HG03565 (cell line): ENCODE results near the gene ANTKMT.
"Not testable (repeated sequence)": the region's sequence is repeated elsewhere in the genome, so short reads cannot be mapped to it uniquely, and the experiment has no call there.

Experiments
- ATAC-seq: cut with Tn5 transposase; IDR thresholded peaks from one replicate; pipeline ENCODE4 v1.9.1; 2021; ENCODE audit warnings: mild to moderate bottlenecking, moderate library complexity; ENCODE audit not compliant: unreplicated experiment

The ANTKMT gene

DNA sequence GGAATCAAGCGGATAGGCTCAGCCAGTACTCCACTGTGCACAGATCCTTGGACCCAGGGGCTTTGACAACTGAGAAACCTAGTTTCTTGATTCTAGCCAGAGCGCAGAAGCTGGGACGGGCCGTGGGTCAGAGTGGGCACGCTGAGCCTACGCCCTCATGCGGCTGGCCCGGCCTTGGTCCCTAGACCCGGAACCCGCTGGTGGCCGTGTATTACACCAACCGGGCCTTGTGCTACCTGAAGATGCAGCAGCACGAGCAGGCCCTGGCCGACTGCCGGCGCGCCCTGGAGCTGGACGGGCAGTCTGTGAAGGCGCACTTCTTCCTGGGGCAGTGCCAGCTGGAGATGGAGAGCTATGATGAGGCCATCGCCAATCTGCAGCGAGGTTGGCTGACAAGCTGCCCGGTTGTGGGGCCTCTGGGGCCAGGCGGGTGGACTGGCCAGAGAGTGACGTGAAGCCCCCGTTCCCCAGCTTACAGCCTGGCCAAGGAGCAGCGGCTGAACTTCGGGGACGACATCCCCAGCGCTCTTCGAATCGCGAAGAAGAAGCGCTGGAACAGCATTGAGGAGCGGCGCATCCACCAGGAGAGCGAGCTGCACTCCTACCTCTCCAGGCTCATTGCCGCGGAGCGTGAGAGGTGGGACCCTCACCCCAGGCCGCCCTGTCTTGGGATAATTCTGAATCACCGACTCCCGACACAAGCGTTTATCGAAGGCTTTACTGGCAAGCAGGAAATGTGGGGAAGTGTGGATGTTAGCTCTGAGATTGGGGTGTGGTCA, 39.8 kb upstream of the ANTKMT start:
- no peak for ATAC-seq

DNA sequence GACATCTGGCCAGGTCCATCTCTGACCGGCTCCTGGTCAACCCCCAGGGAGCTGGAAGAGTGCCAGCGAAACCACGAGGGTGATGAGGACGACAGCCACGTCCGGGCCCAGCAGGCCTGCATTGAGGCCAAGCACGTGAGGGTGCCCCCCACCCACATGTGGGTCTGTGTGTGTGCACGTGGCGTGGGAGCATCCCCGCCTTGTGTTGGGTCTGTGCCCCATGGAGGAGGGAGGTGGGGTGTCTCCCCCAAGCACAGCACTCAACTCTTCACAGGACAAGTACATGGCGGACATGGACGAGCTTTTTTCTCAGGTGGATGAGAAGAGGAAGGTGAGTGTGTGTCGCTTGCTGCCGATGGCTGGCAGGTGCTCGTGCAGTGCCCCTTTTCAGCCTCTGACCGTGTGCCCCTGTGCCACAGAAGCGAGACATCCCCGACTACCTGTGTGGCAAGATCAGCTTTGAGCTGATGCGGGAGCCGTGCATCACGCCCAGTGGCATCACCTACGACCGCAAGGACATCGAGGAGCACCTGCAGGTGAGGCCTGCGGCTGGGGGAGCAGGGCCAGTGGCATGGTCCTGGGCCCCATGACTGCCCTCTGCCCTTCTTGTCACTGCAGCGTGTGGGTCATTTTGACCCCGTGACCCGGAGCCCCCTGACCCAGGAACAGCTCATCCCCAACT, 39.1 kb upstream of the ANTKMT start:
- ATAC-seq = no peak

DNA sequence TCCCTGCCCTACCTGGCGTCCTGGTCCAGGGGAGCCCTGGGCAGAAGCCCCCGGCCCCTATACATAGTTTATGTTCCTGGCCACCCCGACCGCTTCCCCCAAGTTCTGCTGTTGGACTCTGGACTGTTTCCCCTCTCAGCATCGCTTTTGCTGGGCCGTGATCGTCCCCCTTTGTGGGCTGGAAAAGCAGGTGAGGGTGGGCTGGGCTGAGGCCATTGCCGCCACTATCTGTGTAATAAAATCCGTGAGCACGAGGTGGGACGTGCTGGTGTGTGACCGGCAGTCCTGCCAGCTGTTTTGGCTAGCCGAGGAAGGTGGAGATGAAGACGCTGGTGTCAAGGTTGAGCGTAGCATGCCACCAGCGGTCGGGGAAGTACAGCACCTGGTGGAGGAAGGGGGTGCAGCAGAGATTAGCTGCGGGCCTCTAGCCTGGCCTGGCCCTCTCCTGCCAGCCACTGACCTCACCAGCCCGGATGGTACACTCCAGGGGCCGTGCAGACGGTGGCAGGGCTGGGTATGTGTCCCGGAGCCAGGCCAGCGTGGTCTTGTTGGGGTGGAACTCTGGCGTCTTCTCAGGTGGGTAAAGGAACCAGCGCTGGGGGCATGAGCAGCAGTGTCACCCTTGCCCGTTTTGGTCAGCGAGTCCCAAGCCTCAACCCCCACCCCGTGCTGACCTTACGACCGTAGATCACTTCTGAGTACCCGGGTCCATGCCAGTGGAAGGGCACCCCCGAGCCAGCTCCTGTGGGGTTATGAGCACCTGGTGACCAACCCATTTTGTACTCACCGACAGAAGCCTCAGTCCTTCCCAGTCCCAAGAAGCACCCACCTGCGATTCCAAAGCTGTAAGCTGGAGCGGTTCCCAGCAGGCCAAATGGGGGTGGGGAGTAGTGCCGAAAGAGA, 38.2 kb upstream of the ANTKMT start:
- ATAC-seq = no peak

DNA sequence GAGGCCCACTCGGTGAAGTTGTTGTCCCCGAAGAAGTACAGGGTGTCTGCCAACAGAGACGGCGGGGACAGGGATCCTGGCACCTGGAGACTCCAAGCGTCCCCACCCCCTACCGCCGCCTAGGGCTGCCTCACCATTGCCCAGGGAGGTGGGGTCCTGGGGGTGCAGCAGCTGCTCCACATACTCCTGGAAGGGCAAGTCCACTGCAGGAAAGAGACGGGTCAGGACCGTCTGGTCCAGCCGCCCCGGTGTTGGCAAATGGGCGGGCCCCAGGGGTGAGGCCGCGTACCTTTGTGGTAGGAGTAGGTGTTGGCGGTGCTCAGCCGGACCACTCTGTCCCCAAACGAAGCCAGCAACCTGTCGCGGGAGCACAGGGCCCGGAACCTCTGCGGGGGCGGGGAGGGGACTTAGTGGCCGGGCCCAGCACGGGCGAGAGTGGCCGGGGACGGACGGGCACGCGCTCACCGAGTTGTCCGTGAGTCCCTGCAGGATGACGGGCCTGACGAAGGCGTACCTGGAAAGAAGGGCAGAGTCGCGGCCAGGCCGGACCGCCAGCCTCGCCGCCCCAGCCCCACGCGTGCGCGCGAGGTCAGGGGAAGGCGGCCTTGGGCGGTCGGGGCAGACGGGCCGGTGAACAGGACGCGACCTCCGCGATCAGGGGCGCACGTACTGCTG, 37.4 kb upstream of the ANTKMT start:
- ATAC-seq = no peak

DNA sequence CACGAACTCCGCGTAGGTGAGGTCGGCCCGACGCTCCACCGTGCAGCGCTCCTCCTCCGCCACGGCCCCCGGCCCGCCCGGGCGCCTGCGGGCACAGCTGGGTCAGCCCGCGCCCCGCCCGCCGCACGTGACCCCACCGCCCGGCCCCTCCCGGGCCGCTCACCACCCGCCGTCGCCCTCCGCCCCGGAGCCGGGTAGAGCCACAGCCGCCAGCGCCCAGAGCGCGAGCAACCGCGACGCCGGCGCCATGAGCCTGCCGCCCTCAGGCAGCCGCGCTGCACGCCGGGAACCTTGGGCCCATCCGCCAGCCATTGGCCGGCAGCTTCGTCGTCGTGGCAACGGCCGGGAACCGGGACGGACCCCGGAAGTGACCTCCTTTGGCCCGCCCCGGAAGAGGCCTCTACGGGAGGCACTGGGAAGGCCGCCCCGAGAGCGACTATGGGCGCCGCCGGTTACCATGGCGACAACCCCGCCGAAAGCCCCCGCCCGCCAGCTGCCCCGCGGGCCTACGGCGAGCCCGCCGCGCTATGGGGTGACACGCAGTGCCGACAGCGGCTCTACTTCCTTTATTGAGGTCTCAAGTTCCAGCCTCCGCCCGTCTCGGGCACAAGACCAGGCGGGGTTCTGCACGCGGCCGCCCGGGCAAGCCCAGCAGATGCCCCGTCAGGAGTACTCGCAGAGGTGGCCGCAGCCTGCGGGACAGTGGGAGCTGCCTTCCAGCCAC, 36.7 kb upstream of the ANTKMT start, which contains the start of gene JMJD8:
Gene JMJD8, minus strand, starts transcription at position 264 of the 724 bp plus-strand sequence. Its CDS starts 15 bp downstream, at position 249.
- peak; percentile 61 for ATAC-seq

DNA sequence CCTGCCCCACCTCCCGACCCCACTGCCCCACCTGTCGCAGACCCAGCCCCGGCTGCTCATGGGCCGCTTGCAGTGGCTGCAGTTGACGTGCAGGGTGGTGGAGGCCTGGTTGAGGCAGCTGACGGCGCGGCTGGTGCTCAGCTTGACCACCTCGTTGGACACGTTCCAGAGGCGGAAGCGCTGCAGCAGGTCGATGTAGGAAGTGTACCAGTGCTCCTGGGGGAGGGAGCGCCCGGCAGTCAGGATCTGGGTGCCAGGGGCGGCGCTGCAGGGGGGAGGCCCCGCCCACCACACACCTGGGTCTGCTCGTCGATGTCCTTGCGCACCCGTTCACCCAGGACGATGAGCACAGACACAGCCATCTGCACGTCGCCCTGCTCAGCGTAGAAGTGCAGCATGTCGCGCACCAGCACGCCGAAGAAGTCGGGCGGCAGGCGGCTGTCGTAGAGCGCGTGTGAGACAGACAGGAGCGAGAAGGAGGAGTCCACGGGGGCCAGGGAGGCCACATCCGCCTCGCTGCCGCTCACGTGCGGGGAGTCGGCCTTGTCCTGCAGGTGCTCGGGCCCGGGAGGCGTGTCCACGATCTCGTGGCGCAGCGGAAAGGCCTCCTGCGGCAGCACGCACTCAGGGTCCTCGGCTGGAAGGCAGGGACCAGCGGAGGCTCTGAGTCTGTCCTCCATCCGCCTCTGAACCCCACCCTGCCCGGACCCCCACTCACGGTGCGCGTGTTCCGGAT, 35.8 kb upstream of the ANTKMT start:
- ATAC-seq = no peak

DNA sequence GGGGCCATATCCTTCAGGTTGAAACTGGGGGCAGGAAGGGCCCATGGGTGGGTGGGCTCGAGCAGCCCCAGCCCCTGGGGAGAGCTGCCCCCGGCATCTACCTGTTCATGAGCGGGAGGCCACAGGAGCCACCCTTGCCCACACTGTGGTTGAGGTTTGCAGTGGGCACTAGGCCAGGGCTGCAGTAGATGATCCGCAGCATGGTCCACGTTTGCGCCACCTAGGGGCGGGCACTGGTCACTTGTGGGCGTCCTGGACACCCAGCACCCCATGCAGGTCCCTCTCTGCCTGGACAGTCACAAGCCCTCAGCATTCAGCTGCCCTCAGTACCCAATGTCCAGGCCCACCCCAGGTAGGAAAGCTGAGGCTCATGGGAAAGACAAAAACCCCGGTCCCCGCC, 35.0 kb upstream of the ANTKMT start:
- no peak for ATAC-seq

DNA sequence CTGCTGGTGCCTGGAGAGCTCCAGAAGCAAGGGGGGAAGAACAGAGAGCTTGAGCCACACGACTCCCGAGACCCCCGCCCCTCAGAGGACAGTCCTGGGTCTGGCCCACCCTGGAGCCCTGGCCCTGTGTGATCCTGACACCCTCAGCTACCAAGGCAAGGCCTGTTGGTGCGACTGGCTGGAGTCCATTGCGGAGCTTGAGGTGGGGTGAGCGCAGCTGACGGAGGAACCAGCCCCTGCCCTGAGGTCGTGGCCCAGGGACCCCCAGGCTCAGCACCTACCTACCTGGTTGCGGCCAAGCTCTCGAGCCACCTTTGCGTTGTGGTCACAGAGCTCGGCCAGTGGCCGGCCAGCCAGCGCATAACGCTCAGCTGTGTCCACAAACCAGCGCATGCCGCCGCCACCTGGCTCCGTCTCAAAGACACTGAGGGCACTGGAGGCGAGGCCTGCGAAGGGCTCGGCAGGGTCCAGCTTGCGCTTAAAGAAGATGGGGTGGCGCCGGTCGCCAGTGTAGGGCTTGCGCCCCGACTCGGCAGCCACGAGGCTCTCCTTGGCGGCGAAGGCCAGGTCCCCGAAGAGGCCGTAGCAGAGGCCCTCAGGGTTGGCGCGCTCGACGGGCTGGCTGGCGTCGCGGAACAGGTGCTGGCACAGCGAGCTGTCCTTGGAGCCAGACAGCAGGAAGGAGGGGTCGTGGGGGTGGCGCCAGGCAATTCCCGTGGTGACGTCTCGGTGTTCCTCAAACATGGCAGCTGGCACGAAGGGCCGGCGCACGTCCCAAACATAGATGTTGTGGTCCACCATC, 34.3 kb upstream of the ANTKMT start:
- ATAC-seq = no peak

DNA sequence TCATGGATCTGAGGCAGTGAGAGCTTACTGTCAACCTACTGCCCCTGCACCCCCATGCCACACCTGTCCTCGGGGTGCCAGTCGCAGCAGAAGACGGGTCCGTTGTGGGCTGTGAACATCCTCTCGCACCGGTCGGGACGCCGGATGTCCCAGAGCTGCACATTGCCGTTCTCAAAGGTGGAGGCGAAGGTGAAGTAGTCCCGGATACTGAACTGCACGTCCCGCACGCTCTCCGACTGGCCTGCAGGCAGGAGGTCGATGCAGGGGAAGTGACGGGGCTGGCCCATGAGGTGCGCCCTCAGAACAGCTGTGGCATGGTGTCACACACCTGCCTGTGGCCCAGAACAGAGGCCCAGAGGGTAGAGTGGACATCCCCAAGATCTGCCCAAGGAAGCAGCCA, 33.4 kb upstream of the ANTKMT start:
- no peak for ATAC-seq

DNA sequence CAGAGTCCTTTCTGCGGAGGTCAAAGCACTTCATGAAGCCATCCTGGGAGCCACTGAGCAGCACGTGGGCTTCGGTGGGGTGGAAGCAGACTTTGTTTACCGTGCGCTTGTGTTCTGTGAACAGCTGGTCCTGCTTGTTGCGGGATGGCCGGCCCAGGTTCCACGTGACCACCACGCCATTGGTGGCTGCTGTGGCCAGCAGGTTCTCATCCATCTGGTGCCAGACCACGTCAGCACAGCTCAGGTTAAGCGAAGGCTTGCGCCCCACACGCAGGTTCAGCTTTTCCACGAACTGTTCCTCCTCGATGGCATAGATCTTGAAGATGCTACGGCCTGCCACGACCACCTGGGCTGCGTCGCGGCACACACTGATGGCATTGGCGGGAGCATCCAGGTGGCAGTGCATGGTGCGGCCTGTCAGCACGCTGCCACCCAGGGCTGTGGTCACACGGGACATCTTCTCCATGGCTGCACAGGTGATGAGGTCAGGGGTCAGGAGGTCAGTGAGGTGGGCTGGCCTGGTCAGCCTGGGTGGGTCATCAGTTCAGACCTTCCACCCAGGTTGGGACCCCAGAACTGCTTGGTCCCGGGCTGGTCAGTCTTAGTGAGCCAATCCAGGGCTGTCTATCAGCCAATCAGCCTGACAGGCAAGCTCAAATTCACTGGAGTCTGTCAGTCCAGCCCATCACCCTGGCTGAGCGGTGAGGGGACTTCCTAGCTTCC, 31.6 kb upstream of the ANTKMT start:
- ATAC-seq = no peak

DNA sequence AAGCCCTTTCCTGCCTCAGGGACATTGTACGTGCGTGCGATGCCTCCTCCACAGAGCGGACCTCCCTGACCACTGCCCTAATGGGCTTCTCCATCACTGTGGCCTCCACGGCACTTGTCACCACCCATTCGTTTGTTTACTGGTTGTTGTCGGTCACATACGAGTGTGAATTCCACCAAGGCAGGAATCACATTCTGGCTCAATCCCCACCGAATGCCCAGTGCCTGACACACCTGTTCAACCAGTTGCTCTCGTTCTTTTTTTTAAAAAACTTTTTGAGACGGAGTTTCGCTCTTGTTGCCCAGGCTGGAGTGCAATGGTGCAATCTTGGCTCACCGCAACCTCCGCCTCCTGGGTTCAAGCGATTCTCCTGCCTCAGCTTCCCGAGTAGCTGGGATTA, 29.7 kb upstream of the ANTKMT start:
- not testable (repeated sequence) for ATAC-seq

DNA sequence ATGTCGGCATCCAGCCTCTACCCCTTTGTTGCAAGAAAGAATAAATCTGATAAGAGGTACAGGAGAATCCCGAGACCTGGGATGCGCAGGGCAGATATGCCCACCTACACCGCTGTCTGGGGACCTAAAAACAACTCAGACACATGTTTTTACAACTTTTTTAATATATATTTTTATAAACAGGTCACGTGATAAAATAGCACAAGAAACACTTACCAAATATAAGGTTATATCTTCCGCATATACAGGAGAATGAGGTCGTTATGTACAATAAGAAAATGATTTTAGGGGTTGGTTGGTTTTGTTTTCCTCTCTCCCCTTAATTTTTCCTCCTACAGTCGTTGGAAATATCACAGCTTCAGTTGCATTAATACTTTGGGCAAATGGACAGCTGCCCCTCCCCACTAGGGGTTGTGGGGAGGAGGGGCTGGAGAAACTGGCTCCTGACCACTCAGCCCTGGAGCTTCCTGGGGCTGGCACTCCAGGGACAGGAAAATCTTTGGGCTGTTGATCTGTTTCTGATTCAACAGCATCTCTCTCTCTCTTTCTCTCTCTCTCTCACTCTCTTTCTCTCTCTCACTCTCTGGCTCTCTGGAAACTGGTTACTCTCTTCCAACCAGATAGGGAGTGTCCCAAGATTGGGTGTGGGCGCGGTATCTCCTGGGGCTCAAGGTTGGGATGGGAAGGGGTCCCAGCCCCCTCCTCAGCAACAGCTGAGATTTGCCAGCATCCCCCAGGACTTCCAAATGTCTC, 28.4 kb upstream of the ANTKMT start:
- no peak for ATAC-seq

DNA sequence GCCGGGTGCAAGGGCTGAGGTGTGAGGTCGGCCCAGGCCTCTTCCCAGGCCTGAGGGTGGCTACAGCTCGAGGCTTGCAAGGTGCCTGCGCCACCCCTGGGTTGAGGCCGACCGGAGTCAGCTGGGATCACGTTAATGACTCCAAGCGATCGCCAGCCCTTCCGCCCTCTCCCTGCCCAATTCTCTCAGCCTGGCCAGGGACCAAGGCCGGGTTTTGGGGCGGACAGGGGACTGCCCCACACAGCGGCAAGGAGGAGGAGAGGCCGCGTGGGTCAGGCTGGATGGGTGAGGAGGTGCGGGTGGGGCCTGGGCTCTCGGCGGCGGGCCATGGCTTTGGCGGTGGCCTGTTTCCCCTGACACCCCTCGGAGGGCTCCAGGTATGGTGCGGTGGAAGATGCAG, 27.6 kb upstream of the ANTKMT start:
- no peak for ATAC-seq

DNA sequence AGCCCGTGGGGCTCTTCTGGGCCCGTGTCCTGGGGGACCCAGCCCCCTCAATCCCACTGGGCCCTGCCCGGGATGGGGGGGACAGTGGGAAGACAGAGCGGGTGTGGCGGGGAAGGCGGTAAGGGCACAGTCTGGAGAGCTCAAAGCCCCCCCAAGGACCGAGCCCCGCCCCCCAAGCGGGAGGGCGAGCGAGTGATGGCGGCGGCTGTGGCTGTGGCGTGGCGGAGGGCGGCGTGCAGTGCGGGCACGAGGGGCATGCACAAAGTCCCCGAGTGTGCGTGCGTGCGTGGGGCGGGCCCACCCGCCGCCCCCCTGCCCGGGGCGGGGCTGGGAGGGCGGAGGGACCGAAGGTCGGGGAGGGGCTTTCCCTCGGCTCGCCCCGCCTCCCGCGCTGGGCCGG, 27.2 kb upstream of the ANTKMT start:
- ATAC-seq = no peak

DNA sequence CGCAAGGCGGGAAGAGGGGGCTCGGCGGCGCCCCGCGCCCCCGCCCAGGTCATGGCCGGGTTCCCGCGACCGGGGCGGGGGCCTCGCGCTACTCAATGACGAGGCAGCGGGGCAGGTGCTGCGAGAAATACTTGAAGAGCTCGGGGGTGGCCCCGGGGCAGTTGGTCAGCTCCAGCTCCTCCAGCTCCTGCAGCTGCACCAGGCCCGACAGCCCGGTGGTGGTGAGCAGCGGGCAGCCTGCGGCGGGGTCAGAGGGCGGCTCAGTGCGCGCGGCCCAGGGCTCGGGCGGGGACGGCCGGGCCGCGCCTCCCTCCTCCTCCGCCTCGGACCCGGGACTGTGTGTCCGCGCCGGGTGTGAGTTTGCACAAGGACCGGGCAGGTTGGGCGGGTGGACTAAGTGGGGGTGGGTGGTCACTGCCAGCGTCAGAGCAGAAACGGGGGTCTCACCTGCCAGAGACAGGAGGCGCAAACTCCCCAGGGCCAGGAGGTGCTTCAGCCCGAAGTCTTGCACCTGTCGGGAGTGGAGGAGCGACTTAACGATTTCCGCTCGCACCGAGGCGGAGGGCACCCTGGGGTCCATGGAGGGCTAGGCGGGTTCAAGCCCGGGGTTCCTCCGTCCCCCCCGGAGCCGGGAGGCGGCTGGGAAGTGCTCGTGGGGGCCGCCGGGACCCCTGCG, 26.6 kb upstream of the ANTKMT start:
- ATAC-seq = no peak

DNA sequence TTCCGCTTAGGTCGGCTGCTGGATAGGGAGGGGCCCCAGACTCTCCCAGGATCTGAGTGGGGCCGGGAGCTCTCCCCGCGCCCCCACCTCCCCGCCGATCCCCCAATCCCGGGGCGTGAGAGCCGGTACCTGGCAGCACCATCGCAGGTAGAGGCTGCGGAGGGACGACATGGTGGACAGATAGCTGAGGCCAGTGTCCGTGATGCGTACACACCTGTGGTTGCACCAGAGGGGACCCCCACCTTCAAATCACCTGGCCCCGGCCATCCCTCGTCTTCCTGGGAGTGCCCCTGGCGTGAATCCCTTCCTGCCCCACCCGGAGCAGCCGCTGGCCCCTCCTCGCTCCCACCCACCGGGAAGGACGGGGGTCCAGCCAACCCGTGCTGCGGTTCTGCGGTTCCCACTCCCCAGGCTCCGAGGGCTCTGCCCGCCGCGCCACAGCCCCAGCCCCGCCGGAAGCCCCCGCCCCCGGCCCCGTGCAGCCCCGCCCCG, 26.0 kb upstream of the ANTKMT start:
- ATAC-seq = no peak
